GM04503 (cell line): Measurements from ENCODE around the gene N4BP2.
"Not testable (repeated sequence)": the region's sequence is repeated elsewhere in the genome, so short reads cannot be mapped to it uniquely, and the experiment has no call there.

Source experiments
- DNase-seq: peaks from one replicate; pipeline ENCODE4 v3.0.0-alpha.2; 2012; ENCODE audit warnings: low read depth

N4BP2 gene

DNA sequence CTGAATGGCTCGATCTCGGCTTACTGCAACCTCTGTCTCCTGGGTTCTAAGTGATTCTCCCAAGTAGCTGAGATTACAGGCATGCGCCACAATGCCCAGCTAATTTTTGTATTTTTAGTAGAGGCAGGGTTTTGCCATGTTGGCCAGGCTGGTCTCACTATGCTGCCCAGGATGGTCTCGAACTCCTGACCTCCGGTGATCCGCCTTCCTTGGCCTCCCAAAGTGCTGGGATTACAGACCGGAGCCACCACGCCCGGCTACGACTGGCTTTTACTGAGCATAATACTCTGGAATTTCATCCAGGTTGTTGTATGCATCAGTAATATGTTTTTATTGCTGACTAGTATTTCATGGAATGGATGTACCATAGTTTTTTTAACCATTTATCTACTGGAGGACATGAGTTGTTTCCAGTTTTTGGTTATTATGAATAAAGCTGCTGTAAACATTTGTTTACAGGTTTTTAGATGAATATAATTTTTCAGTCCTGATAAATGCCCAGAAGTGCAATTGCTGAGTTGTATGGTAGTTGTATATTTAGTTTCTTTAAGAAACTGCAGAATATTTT lies 31.2 kb downstream of the N4BP2 start:
- DNase-seq = no peak

DNA sequence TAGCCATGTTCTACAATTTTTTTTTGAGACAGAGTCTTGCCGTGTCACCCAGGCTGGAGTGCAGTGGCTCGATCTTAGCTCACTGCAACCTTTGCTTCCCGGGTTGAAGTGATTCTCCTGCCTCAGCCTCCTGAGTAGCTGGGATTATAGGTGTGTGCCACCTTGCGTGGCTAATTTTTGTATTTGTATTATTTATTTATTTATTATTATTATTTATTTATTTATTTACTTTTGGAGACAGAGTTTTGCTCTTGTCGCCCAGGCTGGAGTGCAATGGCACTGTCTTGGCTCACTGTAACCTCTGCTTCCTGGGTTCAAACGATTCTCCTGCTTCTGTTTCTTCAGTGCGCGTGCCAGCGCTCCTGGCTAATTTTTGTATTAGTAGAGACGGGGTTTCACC lies 36.8 kb downstream of the N4BP2 start:
- not testable (repeated sequence) for DNase-seq

- DNase-seq = no peak
These were observed 42.4 kb downstream of the N4BP2 start for GRCh38 chr4:40099010-40099409.

DNA sequence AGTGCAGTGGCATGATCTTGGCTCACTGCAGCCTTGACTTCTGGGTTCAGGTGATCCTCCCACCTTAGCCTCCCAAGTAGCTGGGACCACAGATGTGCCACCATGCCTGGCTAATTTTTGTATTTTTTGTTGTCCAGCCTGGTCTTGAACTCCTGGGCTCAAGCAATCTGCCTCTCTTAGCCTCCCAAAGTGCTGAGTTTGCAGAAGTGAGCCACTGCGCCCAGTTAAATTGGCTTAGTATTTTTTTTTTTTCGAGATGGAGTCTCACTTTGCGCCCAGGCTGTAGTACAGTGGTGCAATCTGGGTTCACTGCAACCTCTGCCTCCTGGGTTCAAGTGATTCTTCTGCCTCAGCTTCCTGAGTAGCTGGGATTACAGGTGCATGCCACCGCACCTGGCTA lies 50.5 kb downstream of the N4BP2 start:
- not testable (repeated sequence) for DNase-seq

DNA sequence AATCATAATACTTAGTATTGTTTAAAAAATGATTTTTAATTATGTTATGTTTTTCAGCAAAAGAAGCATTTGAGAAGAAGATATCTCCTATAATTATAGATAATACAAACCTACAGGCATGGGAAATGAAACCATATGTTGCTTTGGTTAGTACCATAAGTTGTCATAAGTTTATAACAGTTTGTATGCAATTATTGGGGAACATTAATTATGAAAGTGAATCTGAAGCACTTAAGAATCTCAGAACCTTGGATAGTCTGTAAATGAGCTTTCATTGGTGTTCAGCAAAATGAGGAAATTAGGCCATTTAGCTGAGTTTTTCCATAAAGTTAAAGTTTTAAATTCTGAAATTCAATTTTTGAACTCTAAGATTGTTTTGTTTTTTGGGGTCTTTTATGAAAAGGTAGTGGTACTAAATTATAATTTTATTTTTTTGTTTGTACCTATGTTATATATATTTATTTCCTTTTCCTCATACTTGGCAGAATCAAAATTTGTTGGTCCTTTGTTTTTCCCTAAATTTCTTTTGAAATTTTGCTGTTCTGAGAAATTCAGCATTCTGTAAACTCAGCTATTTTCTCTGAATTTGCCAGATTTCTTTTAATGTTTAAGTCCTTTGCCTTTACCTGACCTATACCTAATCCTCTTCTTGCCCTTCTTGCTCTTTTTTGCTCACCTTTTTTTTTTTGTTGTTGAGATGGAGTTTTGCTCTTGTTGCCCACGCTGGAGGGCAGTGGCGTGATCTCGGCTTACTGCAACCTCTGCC lies 55.6 kb downstream of the N4BP2 start:
- DNase-seq = no peak

DNA sequence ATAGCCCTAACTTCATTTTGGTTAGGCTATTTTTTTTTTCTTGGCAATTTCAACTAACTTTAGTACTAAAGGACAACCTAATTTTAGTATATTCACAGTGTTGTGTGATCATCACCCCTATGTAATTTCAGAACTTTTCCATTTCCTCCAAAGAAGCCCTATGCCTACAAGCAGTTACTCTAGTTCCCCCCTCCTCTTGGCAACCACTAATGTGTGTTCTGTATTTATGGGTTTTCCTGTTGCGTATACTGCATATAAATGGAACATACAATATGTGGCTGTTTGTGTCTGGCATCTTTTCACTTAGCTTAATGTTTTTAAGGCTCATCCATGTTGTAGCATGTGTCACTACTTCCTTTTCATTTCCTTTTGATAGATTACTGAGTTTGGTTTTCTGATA lies 57.6 kb downstream of the N4BP2 start:
- no peak for DNase-seq

- DNase-seq = no peak
These were observed 62.2 kb downstream of the N4BP2 start for GRCh38 chr4:40118861-40119260.

- DNase-seq = no peak
These were observed 62.7 kb downstream of the N4BP2 start for GRCh38 chr4:40119344-40119743.

GRCh38 chr4:40121515-40121914 lies 64.9 kb downstream of the N4BP2 start:
- DNase-seq = peak; percentile 24

- DNase-seq = no peak
These were observed 66.3 kb downstream of the N4BP2 start for GRCh38 chr4:40122941-40123340.

DNA sequence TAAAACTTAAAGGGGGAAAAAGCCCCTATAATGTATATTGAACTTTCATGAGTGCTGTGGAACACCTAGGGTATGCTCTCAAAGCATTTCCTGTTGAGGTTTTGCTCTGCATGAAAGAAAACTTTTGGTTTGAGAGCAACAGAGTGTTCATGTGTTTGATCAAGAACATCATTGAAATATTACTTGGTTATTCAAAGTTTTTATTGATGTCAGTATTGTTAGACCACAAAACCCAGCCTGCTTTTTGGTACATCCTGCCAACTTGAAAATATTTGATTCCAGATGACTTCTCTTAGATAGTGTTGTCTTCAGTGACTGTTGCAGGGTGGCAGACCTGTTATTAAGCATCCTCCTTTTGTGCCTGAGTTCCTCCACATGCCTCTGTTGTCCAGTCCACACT lies 68.0 kb downstream of the N4BP2 start:
- no peak for DNase-seq

- no peak for DNase-seq
These were observed 73.9 kb downstream of the N4BP2 start for GRCh38 chr4:40130401-40131036.

GRCh38 chr4:40132816-40133215 lies 76.2 kb downstream of the N4BP2 start:
- no peak for DNase-seq

DNA sequence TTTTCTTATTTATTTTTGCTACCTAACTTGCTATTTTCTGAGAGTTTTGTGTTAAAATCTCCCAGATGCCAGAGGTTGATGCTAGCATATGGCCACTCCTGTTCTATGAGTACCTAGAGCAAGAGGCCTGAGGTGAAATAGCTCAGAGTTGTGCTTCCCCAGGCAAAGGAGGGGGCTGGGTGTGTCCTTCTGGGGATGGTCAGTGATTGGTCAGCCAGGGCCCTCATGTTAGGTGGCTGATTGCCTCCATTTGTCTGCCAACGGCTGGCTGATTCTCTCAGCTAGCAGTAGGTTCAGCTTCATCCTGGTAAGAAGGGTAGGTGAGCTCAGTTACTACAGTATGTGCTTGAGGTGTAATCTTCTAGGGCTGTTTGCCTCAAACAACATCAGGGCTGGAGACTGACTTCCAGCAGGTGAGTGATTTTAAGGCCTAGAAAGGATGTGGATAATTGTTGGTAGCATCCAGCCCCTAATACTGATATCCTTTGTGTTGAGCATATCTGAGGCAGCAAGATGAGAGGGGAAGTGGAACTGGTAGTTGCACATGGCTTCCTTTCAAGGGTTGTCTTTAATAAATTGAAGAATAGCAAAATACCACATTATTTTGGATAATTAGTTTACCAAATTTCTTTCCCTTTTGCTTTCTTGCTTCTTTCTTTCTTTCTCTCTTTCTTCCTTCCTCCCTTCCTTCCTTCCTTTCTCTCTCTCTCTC lies 77.7 kb downstream of the N4BP2 start:
- no peak for DNase-seq

GRCh38 chr4:40136202-40136601 lies 79.6 kb downstream of the N4BP2 start:
- not testable (repeated sequence) for DNase-seq

DNA sequence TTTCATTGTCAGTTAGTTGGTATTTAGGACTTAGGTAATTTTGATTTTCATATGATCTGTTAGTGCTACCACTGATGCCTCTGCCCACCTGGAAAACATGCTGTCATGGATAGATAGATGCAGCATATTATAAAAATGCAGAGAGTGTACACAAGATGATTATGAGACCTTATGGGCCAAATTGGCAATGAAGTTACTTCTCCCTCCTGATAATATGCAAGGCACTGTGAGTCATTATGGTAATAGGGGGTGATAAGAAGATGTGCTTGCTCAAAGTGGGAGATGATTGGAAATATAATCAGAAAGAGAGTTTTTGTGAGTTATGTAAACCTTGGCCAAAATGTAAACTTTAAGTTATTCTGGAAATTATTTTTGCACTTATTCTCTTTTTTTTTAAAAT lies 83.5 kb downstream of the N4BP2 start:
- no peak for DNase-seq

GRCh38 chr4:40140597-40140996 lies 83.9 kb downstream of the N4BP2 start:
- not testable (repeated sequence) for DNase-seq

DNA sequence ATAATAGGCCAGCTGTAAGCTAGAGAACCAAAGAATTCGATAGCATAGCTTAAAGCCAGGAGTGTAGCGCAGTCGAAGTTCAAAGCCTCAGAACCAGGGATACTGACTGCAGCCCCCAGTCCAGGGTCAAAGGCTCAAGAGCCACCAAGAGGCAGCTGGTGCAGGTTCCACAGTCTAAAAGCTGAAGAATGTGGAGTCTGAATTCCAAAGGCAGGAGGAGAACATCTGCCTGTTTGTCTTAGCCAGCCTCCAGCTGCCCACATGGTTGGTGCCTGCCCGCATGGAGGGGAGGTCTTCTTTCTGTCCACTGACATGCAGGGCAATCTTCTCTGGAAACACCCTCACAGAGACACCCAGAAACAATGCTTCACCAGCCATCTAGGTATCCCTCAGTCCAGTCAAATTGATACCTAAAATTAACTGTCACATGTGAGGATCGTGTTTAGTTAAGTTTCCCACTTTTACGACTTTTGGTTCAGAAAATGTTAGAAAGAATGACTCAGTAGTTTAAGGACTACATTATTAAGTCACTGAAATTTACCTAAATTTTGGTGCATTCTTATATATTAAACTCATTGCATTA lies 87.4 kb downstream of the N4BP2 start:
- no peak for DNase-seq

DNA sequence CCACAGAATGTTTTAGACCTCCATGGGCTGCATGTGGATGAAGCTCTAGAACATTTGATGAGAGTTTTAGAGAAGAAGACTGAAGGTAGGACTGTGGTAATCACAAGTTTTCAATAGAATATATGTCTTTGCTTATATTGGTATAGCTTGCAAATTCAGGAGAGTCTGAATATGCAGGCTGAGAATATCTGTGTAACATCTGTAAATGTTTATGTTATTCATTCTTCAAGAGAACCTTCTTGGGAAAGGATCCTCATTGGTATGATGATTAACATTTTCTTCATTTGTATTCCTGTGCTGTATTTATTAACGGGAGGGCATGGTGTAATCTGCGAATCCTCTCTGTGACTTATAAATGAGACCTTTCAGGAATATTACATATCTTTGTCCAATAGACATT lies 88.1 kb downstream of the N4BP2 start:
- no peak for DNase-seq

GRCh38 chr4:40147490-40147889 lies 90.8 kb downstream of the N4BP2 start:
- DNase-seq = not testable (repeated sequence)

- DNase-seq = peak; percentile 16
These were observed 93.3 kb downstream of the N4BP2 start for GRCh38 chr4:40149960-40150385.

- no peak for DNase-seq
These were observed 94.3 kb downstream of the N4BP2 start for GRCh38 chr4:40150932-40151331.
